Measurements from ENCODE around the gene ADH5. TPM values are rescaled to one million over a fixed set of nuclear protein-coding genes. Genes with fewer than 3 reads are reported as not detected.
"Not testable (repeated sequence)": the region's sequence is repeated elsewhere in the genome, so short reads cannot be mapped to it uniquely, and the experiment has no call there.

Gene ADH5
- total RNA-seq, 1 donor from 2014 or later, result 115 TPM

GRCh38 chr4:99029018-99029735, 59.4 kb downstream of the ADH5 start:
- peak; percentile 12 for DNase-seq

- DNase-seq, result no peak
Observed at GRCh38 chr4:99028187-99028586, 60.4 kb downstream of the ADH5 start.

GRCh38 chr4:99027304-99027703, 61.3 kb downstream of the ADH5 start:
- no peak for DNase-seq

GRCh38 chr4:99025506-99025905, 63.1 kb downstream of the ADH5 start:
- DNase-seq, result no peak

GRCh38 chr4:99024481-99025275, 63.9 kb downstream of the ADH5 start:
- DNase-seq, result no peak

GRCh38 chr4:99023800-99024251, 64.8 kb downstream of the ADH5 start:
- DNase-seq, result not testable (repeated sequence)

GRCh38 chr4:99022566-99022965, 66.0 kb downstream of the ADH5 start:
- no peak for DNase-seq

- DNase-seq, result no peak
Observed at GRCh38 chr4:99021386-99021785, 67.2 kb downstream of the ADH5 start.

Other genes starting within 250 kb of the ADH5 start
- gene EIF4E, start 159.7 kb downstream of the ADH5 start, total RNA-seq, result 153 TPM
- 37.3 TPM for gene METAP1, start 93.1 kb downstream of the ADH5 start, total RNA-seq
- gene ADH4, start 55.5 kb upstream of the ADH5 start, total RNA-seq, result not detected
- not detected for gene ADH6, start 130.5 kb upstream of the ADH5 start, total RNA-seq
- not detected for gene ADH1A, start 202.2 kb upstream of the ADH5 start, total RNA-seq
- gene ADH1B, start 232.6 kb upstream of the ADH5 start, total RNA-seq, result 12.5 TPM